SH-SY5Y (cell line): ENCODE data around the gene NPPC.

Source experiments
- GATA2 ChIP-seq: IDR thresholded peaks from 2 replicates; pipeline ENCODE4 v1.6.1; 2011; ENCODE audit warnings: mild to moderate bottlenecking, low read depth, low read length
- GATA3 ChIP-seq: IDR thresholded peaks from 2 replicates; pipeline ENCODE4 v1.6.1; 2011; ENCODE audit warnings: low read depth, mild to moderate bottlenecking, low read length, moderate library complexity

- TF ChIP-seq GATA2 (no peak), GATA3 (no peak)
Observed at GRCh38 chr2:231957913-231958763, 31.9 kb upstream of the NPPC start.
